ENCODE measurements around the gene OR10H1.

OR10H1 gene

DNA sequence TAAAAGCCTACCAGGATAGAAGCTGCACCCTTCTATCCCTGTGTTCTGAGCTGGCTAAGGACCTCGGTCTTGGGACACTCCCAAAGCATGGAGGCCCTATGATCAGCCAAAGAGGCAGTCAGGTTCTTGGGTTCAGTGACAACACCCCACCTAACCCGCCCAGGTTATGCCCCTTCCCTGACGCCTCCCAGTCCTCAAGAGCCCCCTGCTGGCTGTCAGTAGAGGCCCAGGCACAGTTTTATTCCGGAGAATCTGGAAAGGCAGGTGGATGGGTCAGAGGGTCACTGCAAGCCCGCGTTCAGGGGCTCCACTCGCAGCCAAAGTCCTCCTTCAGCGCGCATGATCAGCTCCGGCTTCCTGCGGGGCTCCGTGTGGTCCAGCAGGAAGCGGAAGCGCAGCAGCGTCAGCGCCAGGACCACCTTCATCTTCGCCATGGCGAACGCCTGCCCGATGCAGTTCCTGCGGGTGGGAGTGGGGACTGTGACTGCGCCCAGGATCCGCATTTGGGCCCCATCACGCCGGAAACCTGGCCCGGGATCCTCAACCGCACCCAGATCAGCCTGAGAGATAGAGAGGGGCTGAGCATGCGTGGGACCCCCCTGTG is 55.4 kb downstream of the OR10H1 start:
- DNase-seq, result no peak

DNA sequence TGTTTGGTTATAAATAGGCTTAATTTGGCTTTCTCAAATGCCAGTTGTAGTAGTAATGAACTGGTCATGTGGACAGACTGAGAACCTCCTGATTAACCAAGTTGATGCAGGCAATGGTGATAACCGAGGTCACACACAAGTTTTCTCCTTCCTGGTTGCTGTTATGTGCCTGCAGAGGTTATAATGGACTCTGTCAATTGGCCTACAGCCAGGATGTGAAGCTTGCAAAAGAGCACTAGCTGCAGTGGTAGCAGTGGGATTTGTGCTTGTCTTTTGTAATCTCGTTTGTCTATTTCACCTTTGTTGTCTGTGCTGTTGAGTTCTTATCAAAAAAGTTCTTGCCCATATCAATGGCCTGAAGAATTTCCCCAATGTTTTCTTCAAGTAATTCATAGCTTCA is 57.1 kb downstream of the OR10H1 start:
- no peak for DNase-seq

All from NCI-H748 treated with DMSO at 0.1 percent for 48 hours (cell line).